HTR-8/SVneo (cell line): ENCODE measurements around the gene CXCL14.

ENCODE experiments used
- DNase-seq: peaks from one replicate; pipeline ENCODE4 v3.0.0; 2011; ENCODE audit warnings: low spot score, mixed read lengths; ENCODE audit not compliant: insufficient read length
- FAIRE-seq: peaks from 2 replicates; lab custom pipeline; 2011; peaks lifted over from hg19 to GRCh38; lab: Jason Lieb, UNC

CXCL14 gene

GRCh38 chr5:135569755-135570452 lies 8.9 kb downstream of the CXCL14 start:
- no peak for FAIRE-seq

GRCh38 chr5:135568923-135569360 lies 9.8 kb downstream of the CXCL14 start:
- no peak for FAIRE-seq

More at GRCh38 chr5:135569755-135570452, 8.9 kb downstream of the CXCL14 start:
- peak; percentile 45 for DNase-seq

GRCh38 chr5:135568246-135568645 lies 10.5 kb downstream of the CXCL14 start:
- FAIRE-seq: no peak
- no peak for DNase-seq

More at GRCh38 chr5:135568923-135569360, 9.8 kb downstream of the CXCL14 start:
- DNase-seq: no peak

GRCh38 chr5:135567661-135568060 lies 11.1 kb downstream of the CXCL14 start:
- DNase-seq: no peak
- FAIRE-seq: no peak

- DNase-seq (no peak), FAIRE-seq (no peak)
Observed at GRCh38 chr5:135566422-135567400, 12.1 kb downstream of the CXCL14 start.

GRCh38 chr5:135565725-135566421 lies 12.9 kb downstream of the CXCL14 start:
- peak; percentile 71 for DNase-seq
- peak; percentile 13 for FAIRE-seq

- no peak for DNase-seq
- FAIRE-seq: no peak
Observed at GRCh38 chr5:135565266-135565665, 13.5 kb downstream of the CXCL14 start.

GRCh38 chr5:135564331-135564730 lies 14.5 kb downstream of the CXCL14 start:
- DNase-seq (no peak), FAIRE-seq (no peak)

- FAIRE-seq: no peak
Observed at GRCh38 chr5:135561266-135561665, 17.5 kb downstream of the CXCL14 start.

GRCh38 chr5:135560858-135561257 lies 17.9 kb downstream of the CXCL14 start:
- peak; percentile 55 for FAIRE-seq

More at GRCh38 chr5:135561266-135561665, 17.5 kb downstream of the CXCL14 start:
- DNase-seq: no peak

GRCh38 chr5:135559354-135559753 lies 19.4 kb downstream of the CXCL14 start:
- DNase-seq (no peak), FAIRE-seq (no peak)

More at GRCh38 chr5:135560858-135561257, 17.9 kb downstream of the CXCL14 start:
- peak; percentile 85 for DNase-seq

- no peak for FAIRE-seq
- DNase-seq: no peak
Observed at GRCh38 chr5:135557076-135557838, 21.5 kb downstream of the CXCL14 start.

- DNase-seq (no peak), FAIRE-seq (no peak)
Observed at GRCh38 chr5:135556620-135557019, 22.2 kb downstream of the CXCL14 start.

GRCh38 chr5:135555530-135555929 lies 23.3 kb downstream of the CXCL14 start:
- DNase-seq: no peak
- FAIRE-seq: no peak

GRCh38 chr5:135553688-135554462 lies 24.9 kb downstream of the CXCL14 start:
- DNase-seq (peak; percentile 51), FAIRE-seq (no peak)

GRCh38 chr5:135551593-135552447 lies 27.0 kb downstream of the CXCL14 start:
- FAIRE-seq (peak; percentile 77), DNase-seq (peak; percentile 73)

GRCh38 chr5:135549413-135549812 lies 29.4 kb downstream of the CXCL14 start:
- DNase-seq (no peak), FAIRE-seq (no peak)
